Keratinocyte (primary cell): ENCODE data around the gene TNS3. TPM values are rescaled to one million over a fixed set of nuclear protein-coding genes. Genes with fewer than 3 reads are reported as not detected.

Experiments used
- DNase-seq: peaks from one replicate; pipeline ENCODE4 v3.0.0-alpha.2; 2011; ENCODE audit warnings: low read depth, missing footprints, low spot score
- FAIRE-seq: peaks from 2 replicates; lab custom pipeline; 2011; peaks lifted over from hg19 to GRCh38; lab: Jason Lieb, UNC
- H2AFZ ChIP-seq: 2 replicates; pipeline ENCODE4 v1.6.0; 2012; ENCODE audit warnings: low read length, control low read depth, inconsistent platforms; ENCODE audit not compliant: control insufficient read depth
- H3K27ac ChIP-seq: 2 replicates; pipeline ENCODE4 v1.5.1; 2011; ENCODE audit warnings: low read length; ENCODE audit not compliant: control insufficient read depth, insufficient read depth
- H3K27me3 ChIP-seq: 3 replicates; pipeline ENCODE4 v1.6.0; 2011; ENCODE audit warnings: low read length; ENCODE audit not compliant: control insufficient read depth, insufficient read depth; ENCODE audit errors: extremely low read depth
- H3K36me3 ChIP-seq, 2 experiments: 2 replicates in 1 of 2; 3 replicates in 1 of 2; pipeline ENCODE4 v1.5.1; 2011; ENCODE audit warnings: low read length in 2 of 2, mild to moderate bottlenecking in 1 of 2; ENCODE audit not compliant: control insufficient read depth in 2 of 2, insufficient read depth in 2 of 2; ENCODE audit errors: extremely low read depth in 1 of 2
- H3K4me1 ChIP-seq: 3 replicates; pipeline ENCODE4 v1.5.1; 2011; ENCODE audit warnings: low read length; ENCODE audit not compliant: control insufficient read depth, insufficient read depth; ENCODE audit errors: extremely low read depth
- H3K4me2 ChIP-seq: 3 replicates; pipeline ENCODE4 v1.6.0; 2011; ENCODE audit warnings: low read depth, low read length; ENCODE audit not compliant: control insufficient read depth, insufficient read depth; ENCODE audit errors: extremely low read depth
- H3K4me3 ChIP-seq, 3 experiments: fragments of 200-600 bp in 1 of 3; sonication (generic) in 1 of 3; 2 replicates in 2 of 3; 3 replicates in 1 of 3; pipeline ENCODE4 v1.5.1; 2011 to 2016; ENCODE audit warnings: low read length in 3 of 3, mild to moderate bottlenecking in 3 of 3, control low read depth in 2 of 3, inconsistent platforms in 1 of 3, low read depth in 1 of 3, mixed read lengths in 1 of 3, mixed run types in 1 of 3, moderate library complexity in 1 of 3; ENCODE audit not compliant: control insufficient read depth in 2 of 3, insufficient read depth in 2 of 3; ENCODE audit errors: extremely low read depth in 1 of 3
- H3K79me2 ChIP-seq: 2 replicates; pipeline ENCODE4 v1.6.0; 2012; ENCODE audit warnings: low read length; ENCODE audit not compliant: control insufficient read depth, insufficient read depth
- H3K9ac ChIP-seq: 3 replicates; pipeline ENCODE4 v1.6.0; 2011; ENCODE audit warnings: low read length; ENCODE audit not compliant: control insufficient read depth, insufficient read depth; ENCODE audit errors: extremely low read depth
- H3K9me1 ChIP-seq: 3 replicates; pipeline ENCODE4 v1.6.0; 2011; ENCODE audit warnings: low read length; ENCODE audit not compliant: control insufficient read depth, insufficient read depth; ENCODE audit errors: extremely low read depth
- H3K9me3 ChIP-seq: 2 replicates; pipeline ENCODE4 v1.5.1; 2012; ENCODE audit warnings: low read depth, low read length; ENCODE audit not compliant: control insufficient read depth
- H4K20me1 ChIP-seq: 3 replicates; pipeline ENCODE4 v1.6.0; 2011; ENCODE audit warnings: low read length; ENCODE audit not compliant: control insufficient read depth, insufficient read depth; ENCODE audit errors: extremely low read depth
- EZH2 ChIP-seq: IDR thresholded peaks from one replicate; pipeline ENCODE4 v1.6.1; 2012; ENCODE audit warnings: inconsistent platforms, mild to moderate bottlenecking, low read length, moderate library complexity
- dilution Hi-C: fragments of 300-500 bp; cut with MboI; formaldehyde crosslinking; loops from one replicate; pipeline ENCODE4 v1.7.0; 2020; ENCODE audit warnings: low sequenced_read_pairs; ENCODE audit not compliant: extremely low pct_ligation_motif_present
- polyA plus RNA-seq, 5 experiments: library from polyadenylated mRNA; depleted of rRNA in 3 of 5; stranded (reverse) in 3 of 5; stranded (forward) in 1 of 5; unstranded in 1 of 5; fragments of >200 nt; gene quantifications; 1 replicate in 1 of 5; 2 replicates in 3 of 5; 3 replicates in 1 of 5; pipeline versions ENCODE4 v1.2.1 to v1.2.3, GENCODE V29; 2011 to 2012; ENCODE audit warnings: missing spikeins in 2 of 5, low read depth in 1 of 5, low replicate concordance in 1 of 5
- TF ChIP-seq, protein P1 (sequence below), 3 experiments: IDR thresholded peaks in 1 of 3; conservative IDR thresholded peaks in 1 of 3; optimal IDR thresholded peaks in 1 of 3; 2 replicates in 2 of 3; 3 replicates in 1 of 3; pipeline versions ENCODE3 to v1.5.1; 2011; ENCODE audit warnings: low read length in 3 of 3, mild to moderate bottlenecking in 3 of 3, moderate library complexity in 2 of 3, control low read depth in 1 of 3, inconsistent platforms in 1 of 3; ENCODE audit not compliant: insufficient read depth in 2 of 3; ENCODE audit errors: extremely low read depth in 1 of 3

TNS3 gene
- polyA plus RNA-seq, 1 donor (not counting 4 experiments of a cell fraction or from before 2014, with no cell fraction given), result 3.9 TPM

DNA sequence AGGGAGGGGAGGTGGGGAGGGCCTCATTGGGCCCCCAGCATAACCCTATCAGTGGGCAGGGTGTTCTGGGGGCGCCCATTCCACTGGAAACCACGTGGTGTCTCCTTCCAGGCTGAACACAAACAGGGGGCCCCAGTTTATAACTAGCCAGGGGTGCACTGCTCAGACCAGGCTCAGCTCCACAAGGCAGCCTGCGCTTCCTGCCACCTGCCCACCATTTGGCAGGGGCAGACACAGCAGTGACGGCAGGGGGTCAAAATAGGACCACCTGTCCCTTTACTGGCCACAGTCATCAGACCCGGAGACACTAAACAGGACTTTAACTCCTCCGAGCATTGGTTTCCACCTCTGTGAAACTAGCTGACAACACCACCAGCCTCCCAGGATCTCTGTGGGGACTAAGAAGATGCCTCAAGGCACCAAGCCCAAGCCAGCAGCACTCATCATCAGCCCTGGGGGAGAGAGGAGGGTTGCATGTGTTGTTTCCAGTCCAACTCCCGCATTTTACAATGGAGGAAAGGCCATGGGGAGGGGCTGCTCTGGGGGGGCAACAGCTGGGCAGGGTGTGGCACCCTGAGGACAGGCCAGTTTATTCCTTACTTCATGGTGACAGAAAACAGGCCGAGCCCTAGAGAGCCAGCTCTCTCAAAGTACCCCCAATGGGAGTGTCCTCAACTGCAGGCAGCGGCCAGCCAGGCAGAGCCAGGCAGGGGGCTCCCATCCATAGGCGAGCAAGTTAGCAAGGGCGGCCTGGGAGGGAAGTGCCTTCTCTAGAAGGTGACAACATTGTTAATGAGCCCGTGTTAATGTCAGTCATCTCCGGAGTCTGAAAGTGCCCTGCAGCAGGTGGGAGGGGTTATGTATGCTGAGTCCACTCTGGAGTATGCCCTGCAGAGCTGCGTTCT lies 127.6 kb downstream of the TNS3 start:
- Histone ChIP-seq H3K27me3 (no peaks in the 10 kb centered on the region), H3K27ac (no peak overlapping the region), H3K36me3 (no peaks in the 10 kb centered on the region), H3K4me2 (no peak overlapping the region), H3K79me2 (no peaks in the 10 kb centered on the region), H2AFZ (no peak overlapping the region), H4K20me1 (no peaks in the 10 kb centered on the region), H3K9ac (no peak overlapping the region), H3K4me3 (no peak overlapping the region), H3K4me1 (peaks cover 11% of the 10 kb centered on the region), H3K9me1 (no peaks in the 10 kb centered on the region), H3K9me3 (no peaks in the 10 kb centered on the region)
- no peak for FAIRE-seq
- DNase-seq, result no peak
- no peak for TF ChIP-seq EZH2
- TF ChIP-seq, protein P1, sequence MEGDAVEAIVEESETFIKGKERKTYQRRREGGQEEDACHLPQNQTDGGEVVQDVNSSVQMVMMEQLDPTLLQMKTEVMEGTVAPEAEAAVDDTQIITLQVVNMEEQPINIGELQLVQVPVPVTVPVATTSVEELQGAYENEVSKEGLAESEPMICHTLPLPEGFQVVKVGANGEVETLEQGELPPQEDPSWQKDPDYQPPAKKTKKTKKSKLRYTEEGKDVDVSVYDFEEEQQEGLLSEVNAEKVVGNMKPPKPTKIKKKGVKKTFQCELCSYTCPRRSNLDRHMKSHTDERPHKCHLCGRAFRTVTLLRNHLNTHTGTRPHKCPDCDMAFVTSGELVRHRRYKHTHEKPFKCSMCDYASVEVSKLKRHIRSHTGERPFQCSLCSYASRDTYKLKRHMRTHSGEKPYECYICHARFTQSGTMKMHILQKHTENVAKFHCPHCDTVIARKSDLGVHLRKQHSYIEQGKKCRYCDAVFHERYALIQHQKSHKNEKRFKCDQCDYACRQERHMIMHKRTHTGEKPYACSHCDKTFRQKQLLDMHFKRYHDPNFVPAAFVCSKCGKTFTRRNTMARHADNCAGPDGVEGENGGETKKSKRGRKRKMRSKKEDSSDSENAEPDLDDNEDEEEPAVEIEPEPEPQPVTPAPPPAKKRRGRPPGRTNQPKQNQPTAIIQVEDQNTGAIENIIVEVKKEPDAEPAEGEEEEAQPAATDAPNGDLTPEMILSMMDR (optimal IDR thresholded peaks at IDR 0.05 in 1 of 3, IDR thresholded peaks at IDR 0.05 in 1 of 3, conservative IDR thresholded peaks at IDR 0.05 in 1 of 3; ENCODE audit: extremely low read depth in 1 of 3, insufficient read depth in 2 of 3, low read length in 3 of 3), result no peak
- dilution Hi-C loops, result no loop called here

DNA sequence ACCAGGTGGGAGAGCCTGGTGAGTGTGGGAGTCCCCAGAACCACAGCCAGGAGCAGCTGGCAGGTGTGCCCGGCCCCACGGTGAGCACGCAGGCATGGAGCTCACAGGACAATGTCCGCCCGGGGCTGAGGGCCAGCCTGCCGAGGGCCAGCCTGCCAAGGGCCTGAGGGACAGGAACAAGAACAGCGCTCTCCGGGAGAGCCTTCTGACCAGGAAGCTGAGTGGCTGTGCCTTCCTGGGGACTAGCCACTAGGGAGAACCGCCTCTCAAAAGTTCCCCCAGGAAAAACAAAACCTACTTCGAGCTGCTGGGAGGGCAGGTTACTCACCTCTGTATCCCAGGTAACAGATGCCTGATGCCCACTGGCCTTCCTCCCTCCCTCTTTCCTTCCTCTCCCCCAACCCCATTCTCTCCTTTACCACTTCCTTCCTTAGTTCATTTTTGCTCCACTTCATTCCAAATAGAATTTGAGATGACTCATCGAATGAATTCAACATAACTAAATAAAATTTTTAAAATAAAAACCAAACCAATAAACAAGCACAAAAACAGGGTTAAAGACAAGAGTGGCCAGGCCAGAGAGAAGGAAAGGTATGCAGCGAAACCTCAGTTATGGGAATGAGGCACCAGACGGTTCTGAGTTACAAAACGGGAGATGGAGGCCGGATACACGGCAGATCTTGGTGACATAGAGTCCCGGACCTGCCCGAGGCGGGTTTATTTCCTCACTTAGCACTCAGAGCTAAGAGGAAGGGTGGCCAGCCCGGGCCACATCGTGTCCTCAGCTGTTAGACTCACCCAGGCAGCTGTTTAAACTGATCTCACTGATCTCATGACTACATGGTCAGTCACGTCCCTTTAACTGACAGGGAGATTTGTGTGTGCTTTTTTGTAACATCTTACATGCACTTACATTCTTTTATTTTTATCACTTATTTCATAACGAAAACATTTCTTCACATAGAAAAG lies 128.5 kb downstream of the TNS3 start:
- Histone ChIP-seq H2AFZ (no peak overlapping the region), H3K9me3 (no peaks in the 10 kb centered on the region), H3K4me1 (peaks cover 11% of the 10 kb centered on the region), H3K27me3 (no peaks in the 10 kb centered on the region), H3K79me2 (no peaks in the 10 kb centered on the region), H3K4me3 (no peak overlapping the region), H4K20me1 (no peaks in the 10 kb centered on the region), H3K4me2 (no peak overlapping the region), H3K27ac (no peak overlapping the region), H3K9ac (peak overlapping the region; percentile 8), H3K9me1 (no peaks in the 10 kb centered on the region), H3K36me3 (no peaks in the 10 kb centered on the region)
- dilution Hi-C loops, result no loop called here
- FAIRE-seq (peak; percentile 26), DNase-seq (no peak)
- TF ChIP-seq, protein P1 (optimal IDR thresholded peaks at IDR 0.05 in 1 of 3, IDR thresholded peaks at IDR 0.05 in 1 of 3, conservative IDR thresholded peaks at IDR 0.05 in 1 of 3; ENCODE audit: extremely low read depth in 1 of 3, insufficient read depth in 2 of 3, low read length in 3 of 3), result no peak
- no peak for TF ChIP-seq EZH2
